ENCODE data around the gene ENTHD1. TPM values are rescaled to one million over a fixed set of nuclear protein-coding genes. Genes with fewer than 3 reads are reported as not detected.

Gene ENTHD1
- total and polyA plus RNA-seq, 2 donors (not counting 3 experiments of a cell fraction or from before 2014, with no cell fraction given) = not detected

GRCh38 chr22:39883057-39883456, 10.5 kb downstream of the ENTHD1 start:
- Histone ChIP-seq H2AFZ (ENCODE audit: low read depth, low read length) (no peak overlapping the region), H3K9me1 (replicated peaks; ENCODE audit: control insufficient read depth, extremely low read depth, insufficient read depth, low read length) (no peaks in the 10 kb centered on the region), H3K4me3 (replicated peaks in 1 of 3; ENCODE audit: insufficient read depth in 1 of 3, low read depth in 1 of 3, low read length in 3 of 3) (no peak overlapping the region), H3K27ac (ENCODE audit: insufficient read depth, low read depth, low read length) (no peak overlapping the region), H3K27me3 (ENCODE audit: control insufficient read depth in 2 of 2, insufficient read depth in 2 of 2, low read length in 2 of 2) (peaks cover 2% of the 10 kb centered on the region in 2 experiments), H3K79me2 (ENCODE audit: control insufficient read depth, insufficient read depth, low read length) (no peaks in the 10 kb centered on the region), H3K9ac (replicated peaks; ENCODE audit: extremely low read depth, insufficient read depth, low read length) (no peak overlapping the region), H3K9me3 (replicated peaks; ENCODE audit: control insufficient read depth, insufficient read depth, low read length) (no peaks in the 10 kb centered on the region), H3K4me1 (ENCODE audit: control insufficient read depth, extremely low read depth, insufficient read depth, low read length) (no peaks in the 10 kb centered on the region), H3K4me2 (ENCODE audit: insufficient read depth, low read length) (no peak overlapping the region), H3K36me3 (ENCODE audit: control insufficient read depth in 2 of 2, extremely low read depth in 1 of 2, insufficient read depth in 2 of 2, low read length in 2 of 2) (no peaks in the 10 kb centered on the region), H4K20me1 (replicated peaks; ENCODE audit: control insufficient read depth, extremely low read depth, insufficient read depth, low read length) (no peaks in the 10 kb centered on the region)
- ChIA-PET CTCF (interaction anchor here (2.7 kb wide), 1 partner anchor 9 kb away, joined by 12 read pairs; no protein-coding TSS in a partner anchor), POLR2A (no interaction called here)
- DNase-seq (ENCODE audit: low read depth, low spot score) (no peak), FAIRE-seq (no peak)
- TF ChIP-seq FOS (IDR thresholded peaks at IDR 0.05; ENCODE audit: borderline replicate concordance, insufficient read depth, low read length) = no peak
- no peak for TF ChIP-seq GATA2 (IDR thresholded peaks at IDR 0.05; ENCODE audit: insufficient read depth, insufficient read length, low read depth, low read length)
- TF ChIP-seq MYC (IDR thresholded peaks at IDR 0.05; ENCODE audit: low read depth, low read length) = no peak
- intact Hi-C loops (cut with micrococcal nuclease) (no loop called here), dilution Hi-C loops (cut with MboI; ENCODE audit: extremely low pct_ligation_motif_present, low sequenced_read_pairs) (no loop called here)
- no TSS peak for BruUV-seq (replicated peaks)

- Histone ChIP-seq H3K4me1 (ENCODE audit: control insufficient read depth, extremely low read depth, insufficient read depth, low read length) (no peaks in the 10 kb centered on the region), H3K79me2 (ENCODE audit: control insufficient read depth, insufficient read depth, low read length) (no peaks in the 10 kb centered on the region), H3K27me3 (ENCODE audit: control insufficient read depth in 2 of 2, insufficient read depth in 2 of 2, low read length in 2 of 2) (peaks cover 8% of the 10 kb centered on the region in 2 experiments), H3K9me3 (replicated peaks; ENCODE audit: control insufficient read depth, insufficient read depth, low read length) (no peaks in the 10 kb centered on the region), H3K9me1 (replicated peaks; ENCODE audit: control insufficient read depth, extremely low read depth, insufficient read depth, low read length) (no peaks in the 10 kb centered on the region), H3K36me3 (ENCODE audit: control insufficient read depth in 2 of 2, extremely low read depth in 1 of 2, insufficient read depth in 2 of 2, low read length in 2 of 2) (no peaks in the 10 kb centered on the region), H3K4me3 (replicated peaks in 1 of 3; ENCODE audit: insufficient read depth in 1 of 3, low read depth in 1 of 3, low read length in 3 of 3) (no peak overlapping the region), H3K27ac (ENCODE audit: insufficient read depth, low read depth, low read length) (no peak overlapping the region), H4K20me1 (replicated peaks; ENCODE audit: control insufficient read depth, extremely low read depth, insufficient read depth, low read length) (no peaks in the 10 kb centered on the region), H2AFZ (ENCODE audit: low read depth, low read length) (no peak overlapping the region), H3K4me2 (ENCODE audit: insufficient read depth, low read length) (no peak overlapping the region), H3K9ac (replicated peaks; ENCODE audit: extremely low read depth, insufficient read depth, low read length) (no peak overlapping the region)
- ChIA-PET CTCF (interaction anchor here (1.9 kb wide), 1 partner anchor 9 kb away, joined by 4 read pairs; no protein-coding TSS in a partner anchor), POLR2A (no interaction called here)
- DNase-seq (ENCODE audit: low read depth, low spot score) (no peak), FAIRE-seq (no peak)
- TF ChIP-seq JUN (IDR thresholded peaks at IDR 0.05; ENCODE audit: borderline replicate concordance, insufficient read depth, insufficient read length, low read depth) (no peak), POLR2A (IDR thresholded peaks at IDR 0.05; ENCODE audit: low read depth, low read length) (no peak), FOS (IDR thresholded peaks at IDR 0.05; ENCODE audit: borderline replicate concordance, insufficient read depth, low read length) (no peak), GATA2 (IDR thresholded peaks at IDR 0.05; ENCODE audit: insufficient read depth, insufficient read length, low read depth, low read length) (no peak), CTCF (IDR thresholded peaks at IDR 0.05; ENCODE audit: extremely low read depth in 1 of 2, insufficient read depth in 1 of 2, low read depth in 1 of 2, low read length in 2 of 2) (no peak), MYC (IDR thresholded peaks at IDR 0.05; ENCODE audit: low read depth, low read length) (no peak), POLR2AphosphoS5 (IDR thresholded peaks at IDR 0.05; ENCODE audit: insufficient read depth, low read depth, low read length) (no peak), MAX (IDR thresholded peaks at IDR 0.05; ENCODE audit: insufficient read depth, insufficient read length) (no peak), EZH2 (IDR thresholded peaks at IDR 0.05; ENCODE audit: borderline replicate concordance, low read depth, low read length, severe bottlenecking) (no peak)
- dilution Hi-C loops (cut with MboI; ENCODE audit: extremely low pct_ligation_motif_present, low sequenced_read_pairs) = no loop called here
- intact Hi-C loops (cut with micrococcal nuclease) = no loop called here
- BruUV-seq (replicated peaks) = no TSS peak
Observed at GRCh38 chr22:39880722-39881121, 12.8 kb downstream of the ENTHD1 start.
